Measurements from ENCODE around the gene SPINDOC.

The SPINDOC gene

DNA sequence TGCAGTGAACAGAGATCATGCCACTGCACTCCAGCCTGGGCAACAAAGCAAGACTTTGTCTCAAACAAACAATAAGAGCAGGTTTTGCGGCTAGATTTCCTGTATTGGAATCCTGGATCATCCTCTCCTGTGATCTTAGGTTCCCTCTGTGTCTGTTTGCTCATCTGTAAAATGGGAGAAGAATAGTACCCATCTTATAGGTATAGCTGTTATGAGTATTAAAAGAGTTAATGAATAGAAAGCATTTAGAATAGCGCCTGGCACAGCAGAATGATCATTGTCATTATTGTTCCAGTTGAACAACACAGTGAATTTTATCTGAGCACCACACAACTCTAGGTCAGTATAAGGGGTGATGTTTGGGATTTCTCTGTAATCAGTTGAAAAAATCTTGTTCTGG is 36.4 kb downstream of the SPINDOC start:
- DNase-seq (ENCODE audit: insufficient read length, low spot score) = no peak
- TF ChIP-seq, protein P1, sequence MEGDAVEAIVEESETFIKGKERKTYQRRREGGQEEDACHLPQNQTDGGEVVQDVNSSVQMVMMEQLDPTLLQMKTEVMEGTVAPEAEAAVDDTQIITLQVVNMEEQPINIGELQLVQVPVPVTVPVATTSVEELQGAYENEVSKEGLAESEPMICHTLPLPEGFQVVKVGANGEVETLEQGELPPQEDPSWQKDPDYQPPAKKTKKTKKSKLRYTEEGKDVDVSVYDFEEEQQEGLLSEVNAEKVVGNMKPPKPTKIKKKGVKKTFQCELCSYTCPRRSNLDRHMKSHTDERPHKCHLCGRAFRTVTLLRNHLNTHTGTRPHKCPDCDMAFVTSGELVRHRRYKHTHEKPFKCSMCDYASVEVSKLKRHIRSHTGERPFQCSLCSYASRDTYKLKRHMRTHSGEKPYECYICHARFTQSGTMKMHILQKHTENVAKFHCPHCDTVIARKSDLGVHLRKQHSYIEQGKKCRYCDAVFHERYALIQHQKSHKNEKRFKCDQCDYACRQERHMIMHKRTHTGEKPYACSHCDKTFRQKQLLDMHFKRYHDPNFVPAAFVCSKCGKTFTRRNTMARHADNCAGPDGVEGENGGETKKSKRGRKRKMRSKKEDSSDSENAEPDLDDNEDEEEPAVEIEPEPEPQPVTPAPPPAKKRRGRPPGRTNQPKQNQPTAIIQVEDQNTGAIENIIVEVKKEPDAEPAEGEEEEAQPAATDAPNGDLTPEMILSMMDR (IDR thresholded peaks at IDR 0.05; ENCODE audit: insufficient read depth, missing control alignments) = no peak
- FAIRE-seq = no peak

DNA sequence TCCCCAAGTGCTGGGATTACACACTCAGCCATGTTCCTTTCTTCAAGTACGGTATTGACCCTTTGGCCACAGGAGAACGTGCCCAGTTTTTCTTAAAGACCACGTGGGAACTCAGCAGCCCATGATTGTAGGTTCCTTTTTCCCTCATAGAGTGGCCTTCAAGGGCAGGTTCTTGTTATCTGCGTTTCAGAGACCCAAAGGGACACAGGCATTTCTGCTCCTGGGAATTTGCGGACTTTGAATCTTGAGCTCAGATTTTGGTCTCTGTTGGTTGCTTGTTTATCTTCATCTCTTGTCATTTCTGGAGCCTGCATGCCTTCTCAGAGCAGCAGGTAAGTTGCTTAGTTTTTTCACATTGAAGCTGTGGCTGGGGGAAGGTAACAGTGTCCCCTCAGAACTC is 37.7 kb downstream of the SPINDOC start:
- FAIRE-seq = no peak
- TF ChIP-seq, protein P1 (IDR thresholded peaks at IDR 0.05; ENCODE audit: insufficient read depth, missing control alignments) = no peak
- no peak for DNase-seq (ENCODE audit: insufficient read length, low spot score)

DNA sequence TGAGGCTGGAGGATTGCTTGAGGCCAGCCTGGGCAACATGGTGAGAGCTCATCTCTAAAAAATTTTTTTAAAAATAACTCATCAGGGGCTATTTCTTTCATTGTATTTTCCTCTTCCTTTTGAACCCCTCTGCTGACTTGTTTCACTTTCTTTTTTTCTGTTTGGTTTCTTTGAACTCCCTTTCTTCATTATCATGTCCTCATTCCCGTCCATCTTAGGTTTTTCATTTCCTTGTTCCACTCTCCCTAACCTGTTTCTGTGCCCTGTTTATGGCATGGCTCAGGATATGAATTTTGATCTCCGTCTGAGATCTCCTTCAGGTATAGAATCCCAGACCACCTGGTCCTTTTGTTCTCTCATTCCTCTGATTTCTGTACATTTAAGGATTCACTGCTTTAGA is 38.1 kb downstream of the SPINDOC start:
- no peak for FAIRE-seq
- TF ChIP-seq, protein P1 (IDR thresholded peaks at IDR 0.05; ENCODE audit: insufficient read depth, missing control alignments) = no peak

DNA sequence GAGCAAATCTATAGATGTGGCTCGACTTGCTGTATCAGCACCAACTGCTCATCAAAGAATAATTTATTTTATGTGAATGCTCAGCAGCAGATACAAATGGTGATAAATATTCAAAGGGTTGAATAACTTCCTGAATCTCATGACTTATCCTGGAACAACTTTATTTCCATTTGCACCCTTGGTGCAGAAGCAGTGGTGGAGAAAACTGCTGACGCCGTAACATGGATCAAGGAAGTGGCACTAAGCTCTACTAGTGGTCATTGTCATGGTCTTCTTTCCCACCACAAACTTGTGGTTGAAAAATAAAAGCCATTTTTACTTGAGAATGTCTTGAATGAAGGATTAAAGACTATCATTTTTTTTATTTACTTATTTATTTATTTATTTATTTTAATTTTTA is 40.2 kb downstream of the SPINDOC start:
- no peak for DNase-seq (ENCODE audit: insufficient read length, low spot score)
- TF ChIP-seq, protein P1 (IDR thresholded peaks at IDR 0.05; ENCODE audit: insufficient read depth, missing control alignments) = no peak
- FAIRE-seq = no peak

More for the DNA sequence above, 38.1 kb downstream of the SPINDOC start:
- DNase-seq (ENCODE audit: insufficient read length, low spot score) = no peak

DNA sequence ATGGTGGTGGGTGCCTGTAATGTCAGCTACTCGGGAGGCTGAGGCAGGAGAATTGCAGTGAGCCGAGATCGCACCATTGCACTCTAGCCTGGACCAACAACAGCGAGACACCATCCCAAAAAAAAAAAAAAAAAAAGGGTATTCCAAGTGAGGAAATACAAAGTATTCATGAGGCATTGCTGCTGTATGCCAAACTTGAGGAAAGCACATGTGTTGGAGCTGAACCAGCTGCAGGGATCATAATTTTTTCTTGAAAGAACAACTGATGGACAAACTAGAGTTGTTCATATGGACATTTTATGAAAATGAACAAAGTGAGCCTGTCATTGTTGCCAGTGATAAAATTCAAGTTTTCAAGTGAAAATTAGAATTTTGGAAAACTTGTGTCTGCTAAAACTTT is 41.4 kb downstream of the SPINDOC start:
- TF ChIP-seq, protein P1 (IDR thresholded peaks at IDR 0.05; ENCODE audit: insufficient read depth, missing control alignments) = no peak
- DNase-seq (ENCODE audit: insufficient read length, low spot score) (no peak), FAIRE-seq (no peak)

DNA sequence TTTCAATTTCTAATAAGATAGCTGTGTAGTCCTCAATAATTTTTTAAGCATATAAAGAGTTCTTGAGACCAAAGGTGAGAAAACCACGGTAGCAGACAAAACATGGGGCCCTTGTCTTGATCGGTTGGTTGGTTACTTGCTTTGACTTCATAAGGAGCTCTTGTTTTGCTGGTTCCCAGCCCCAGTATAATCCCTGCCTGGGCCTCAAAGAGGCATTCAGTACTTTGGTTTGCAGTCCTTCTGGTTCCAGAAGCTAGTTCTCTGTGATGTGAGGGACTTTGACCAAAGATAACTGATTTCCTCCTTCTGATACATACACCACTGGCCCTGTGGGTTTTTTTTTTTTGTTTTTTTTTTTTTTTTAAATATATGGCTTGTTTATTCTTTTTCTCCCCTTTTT is 42.7 kb downstream of the SPINDOC start:
- TF ChIP-seq, protein P1 (IDR thresholded peaks at IDR 0.05; ENCODE audit: insufficient read depth, missing control alignments) = no peak
- no peak for FAIRE-seq
- DNase-seq (ENCODE audit: insufficient read length, low spot score) = no peak

DNA sequence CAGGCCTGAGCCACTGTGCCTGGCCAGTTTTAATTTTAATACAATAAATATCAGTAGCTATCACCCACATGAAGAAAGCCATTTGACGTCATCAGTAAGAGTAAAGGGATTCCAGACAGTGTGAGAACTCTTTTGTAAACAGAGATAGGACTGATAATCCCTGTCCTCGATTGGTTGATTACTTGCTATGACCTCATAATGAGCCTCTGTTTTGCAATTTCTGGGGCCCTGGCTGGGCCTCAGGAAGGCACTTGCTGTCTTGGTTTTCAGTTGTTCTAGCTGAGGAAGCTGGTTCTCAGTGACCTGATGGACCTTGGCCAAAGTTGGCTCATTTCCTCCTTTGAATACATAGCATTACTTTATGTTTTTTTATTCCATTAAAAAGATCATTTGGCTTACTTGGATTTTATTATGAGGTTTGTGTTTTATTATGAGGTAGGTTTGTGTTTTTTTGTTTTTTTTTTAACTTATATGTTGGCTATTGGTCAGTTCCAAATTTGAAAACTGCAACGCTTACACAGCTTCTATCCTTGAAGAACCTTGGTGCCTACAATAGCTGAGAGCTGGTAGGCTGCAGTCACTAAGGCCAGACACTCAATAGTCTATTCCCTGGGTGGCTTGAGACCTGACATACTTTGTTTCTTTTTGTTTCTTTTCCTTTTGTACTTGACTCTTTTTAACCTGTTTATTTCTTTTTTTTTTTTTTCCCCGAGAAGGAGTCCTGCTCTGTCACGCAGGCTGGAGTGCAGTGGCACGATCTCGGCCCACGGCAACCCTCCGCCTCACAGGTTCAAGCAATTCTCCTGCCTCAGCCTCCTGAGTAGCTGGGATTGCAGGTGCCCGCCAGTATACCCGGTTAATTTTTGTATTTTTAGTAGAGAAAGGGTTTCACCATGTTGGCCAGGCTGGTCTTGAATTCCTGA is 45.6 kb downstream of the SPINDOC start:
- FAIRE-seq (no peak), DNase-seq (ENCODE audit: insufficient read length, low spot score) (no peak)
- TF ChIP-seq, protein P1 (IDR thresholded peaks at IDR 0.05; ENCODE audit: insufficient read depth, missing control alignments) = no peak
